LNCaP clone FGC (cell line): ENCODE results near the gene KLC1.

Experiments
- DNase-seq: peaks from one replicate; pipeline ENCODE4 v3.0.0-alpha.2; 2011; ENCODE audit warnings: low read depth
- H3K4me3 ChIP-seq: 2 replicates; pipeline ENCODE4 v1.5.1; 2011; ENCODE audit warnings: mild to moderate bottlenecking, low read depth, low read length, control low read depth
- TF ChIP-seq, protein P1 (sequence below): IDR thresholded peaks from 2 replicates; pipeline ENCODE4 v1.5.1; 2012; ENCODE audit warnings: mild to moderate bottlenecking; ENCODE audit not compliant: control insufficient read depth, insufficient read depth; ENCODE audit errors: extremely low read depth

The KLC1 gene

DNA sequence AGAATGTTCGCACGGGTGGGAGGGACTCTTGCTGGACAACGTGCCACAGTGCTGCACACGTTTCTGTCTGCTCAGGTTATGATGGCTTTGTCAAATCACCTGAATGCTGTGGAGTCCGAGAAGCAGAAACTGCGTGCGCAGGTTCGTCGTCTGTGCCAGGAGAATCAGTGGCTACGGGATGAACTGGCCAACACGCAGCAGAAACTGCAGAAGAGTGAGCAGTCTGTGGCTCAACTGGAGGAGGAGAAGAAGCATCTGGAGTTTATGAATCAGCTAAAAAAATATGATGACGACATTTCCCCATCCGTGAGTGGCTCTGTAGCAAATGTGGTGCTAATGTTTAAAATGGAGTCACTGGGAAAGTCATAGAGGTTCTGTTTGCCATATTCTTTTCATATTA is 28.5 kb downstream of the KLC1 start:
- no peak for DNase-seq
- TF ChIP-seq, protein P1, sequence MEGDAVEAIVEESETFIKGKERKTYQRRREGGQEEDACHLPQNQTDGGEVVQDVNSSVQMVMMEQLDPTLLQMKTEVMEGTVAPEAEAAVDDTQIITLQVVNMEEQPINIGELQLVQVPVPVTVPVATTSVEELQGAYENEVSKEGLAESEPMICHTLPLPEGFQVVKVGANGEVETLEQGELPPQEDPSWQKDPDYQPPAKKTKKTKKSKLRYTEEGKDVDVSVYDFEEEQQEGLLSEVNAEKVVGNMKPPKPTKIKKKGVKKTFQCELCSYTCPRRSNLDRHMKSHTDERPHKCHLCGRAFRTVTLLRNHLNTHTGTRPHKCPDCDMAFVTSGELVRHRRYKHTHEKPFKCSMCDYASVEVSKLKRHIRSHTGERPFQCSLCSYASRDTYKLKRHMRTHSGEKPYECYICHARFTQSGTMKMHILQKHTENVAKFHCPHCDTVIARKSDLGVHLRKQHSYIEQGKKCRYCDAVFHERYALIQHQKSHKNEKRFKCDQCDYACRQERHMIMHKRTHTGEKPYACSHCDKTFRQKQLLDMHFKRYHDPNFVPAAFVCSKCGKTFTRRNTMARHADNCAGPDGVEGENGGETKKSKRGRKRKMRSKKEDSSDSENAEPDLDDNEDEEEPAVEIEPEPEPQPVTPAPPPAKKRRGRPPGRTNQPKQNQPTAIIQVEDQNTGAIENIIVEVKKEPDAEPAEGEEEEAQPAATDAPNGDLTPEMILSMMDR: no peak
- no peak overlapping the region for H3K4me3 ChIP-seq

DNA sequence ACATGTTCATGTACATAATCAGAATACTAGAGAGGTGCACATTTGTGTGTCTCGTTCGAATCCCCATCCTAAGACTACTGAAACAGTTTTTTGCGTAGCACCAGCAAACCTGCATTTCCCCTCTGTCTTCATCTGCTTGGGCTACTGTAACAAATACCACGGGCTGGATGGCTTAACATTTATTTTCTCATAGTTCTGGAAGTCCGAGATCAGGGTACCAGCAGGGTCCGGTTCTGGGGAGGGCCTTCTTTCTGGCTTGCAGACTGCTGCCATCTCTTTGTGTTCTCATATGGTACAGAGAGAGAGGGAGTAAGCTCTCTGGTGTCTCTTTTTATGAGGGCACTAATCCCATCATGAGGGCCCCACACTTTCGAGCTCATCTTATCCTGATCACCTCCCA is 30.6 kb downstream of the KLC1 start:
- TF ChIP-seq, protein P1: no peak
- no peak overlapping the region for H3K4me3 ChIP-seq
- no peak for DNase-seq

DNA sequence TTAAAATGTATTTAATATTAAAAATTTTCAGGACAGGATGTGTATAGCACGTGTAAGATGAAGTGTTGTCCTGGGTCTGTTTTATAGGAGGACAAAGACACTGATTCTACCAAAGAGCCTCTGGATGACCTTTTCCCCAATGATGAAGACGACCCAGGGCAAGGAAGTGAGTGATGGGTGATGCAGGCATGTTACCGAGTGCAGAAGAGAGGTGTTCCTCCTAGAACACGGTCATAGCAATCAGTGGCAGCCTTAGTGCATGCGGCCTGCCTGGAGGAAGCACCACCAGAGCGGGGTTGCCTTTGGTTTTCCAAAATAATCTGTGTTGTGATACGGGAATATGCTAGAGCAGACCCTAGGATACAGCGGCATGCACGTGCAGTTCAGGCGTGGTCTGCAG is 33.0 kb downstream of the KLC1 start:
- H3K4me3 ChIP-seq: no peak overlapping the region
- TF ChIP-seq, protein P1: no peak
- DNase-seq: no peak

DNA sequence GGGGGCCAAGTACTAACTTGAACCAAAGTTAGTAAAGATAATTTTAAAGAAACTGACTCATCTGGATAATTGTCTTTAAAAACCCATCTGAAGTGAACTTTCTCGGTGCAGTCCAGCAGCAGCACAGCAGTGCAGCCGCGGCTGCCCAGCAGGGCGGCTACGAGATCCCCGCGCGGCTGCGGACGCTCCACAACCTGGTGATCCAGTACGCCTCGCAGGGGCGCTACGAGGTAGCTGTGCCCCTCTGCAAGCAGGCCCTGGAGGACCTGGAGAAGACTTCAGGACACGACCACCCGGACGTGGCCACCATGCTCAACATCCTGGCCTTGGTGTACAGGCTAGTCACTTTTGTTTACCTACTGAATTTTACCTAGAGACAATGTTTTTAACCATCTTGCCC is 33.6 kb downstream of the KLC1 start:
- TF ChIP-seq, protein P1: no peak
- DNase-seq: no peak
- H3K4me3 ChIP-seq: no peak overlapping the region

DNA sequence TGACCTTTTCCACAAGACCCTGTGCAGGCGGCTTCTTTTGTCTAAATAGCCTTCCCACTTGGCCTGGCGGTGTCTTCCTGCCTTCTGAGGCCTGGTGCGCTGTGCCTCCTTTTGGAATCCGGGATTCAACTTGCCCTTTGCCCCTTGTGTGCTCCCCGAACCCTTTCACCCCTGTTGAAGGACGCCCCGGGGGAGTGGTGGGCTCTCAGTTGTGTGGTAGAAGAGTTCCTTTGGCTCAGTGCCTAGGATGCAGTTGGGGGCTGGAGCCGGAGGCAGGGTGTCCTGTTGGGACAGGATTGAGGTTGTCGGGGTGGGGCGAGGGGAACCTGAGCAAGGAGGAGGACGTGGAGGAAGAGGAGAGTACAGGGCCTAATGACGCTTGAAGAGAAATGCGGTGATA is 34.5 kb downstream of the KLC1 start:
- no peak for DNase-seq
- H3K4me3 ChIP-seq: no peak overlapping the region
- TF ChIP-seq, protein P1: no peak

DNA sequence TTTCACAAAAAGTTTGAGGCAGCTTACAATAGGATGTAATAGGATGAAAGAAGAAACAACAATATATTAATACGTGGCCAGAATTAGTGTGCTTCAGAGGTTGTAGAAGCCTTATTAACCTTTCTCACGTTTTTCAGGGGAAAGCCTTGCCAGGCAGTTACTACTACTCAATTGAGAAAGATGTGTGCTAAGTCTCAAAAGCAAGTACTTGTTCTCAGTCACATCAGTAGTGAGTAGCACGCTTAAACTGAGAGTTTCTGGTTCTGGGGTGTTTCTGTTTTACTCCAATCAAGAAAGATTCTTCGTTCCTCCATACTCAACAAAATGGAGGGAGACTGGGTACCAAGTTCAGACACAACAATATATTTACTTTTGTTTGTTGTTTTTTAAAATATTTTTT is 38.7 kb downstream of the KLC1 start:
- TF ChIP-seq, protein P1: no peak
- no peak for DNase-seq
- no peak overlapping the region for H3K4me3 ChIP-seq

DNA sequence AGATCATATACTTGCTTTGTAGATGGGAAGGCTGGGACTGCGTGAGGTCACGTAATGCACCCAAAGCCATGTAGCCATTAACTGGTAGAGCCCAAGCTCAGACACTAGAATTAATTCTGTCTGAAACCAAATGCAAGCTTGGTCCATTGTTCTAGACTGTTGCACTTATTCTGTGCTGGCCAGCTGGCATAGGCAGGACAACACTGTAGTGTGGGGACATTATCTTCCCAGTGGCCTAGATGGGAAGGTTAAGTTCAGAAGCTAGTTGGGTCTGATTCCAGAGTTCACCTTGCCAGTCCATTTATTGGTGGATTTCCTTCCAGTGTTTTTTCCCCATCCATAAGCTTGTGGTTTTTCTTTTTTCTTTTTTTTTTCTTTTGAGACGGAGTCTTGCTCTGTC is 39.1 kb downstream of the KLC1 start:
- TF ChIP-seq, protein P1: no peak
- H3K4me3 ChIP-seq: no peak overlapping the region
- DNase-seq: no peak
